ENCODE measurements around the gene ABR.
"Not testable (repeated sequence)": the region's sequence is repeated elsewhere in the genome, so short reads cannot be mapped to it uniquely, and the experiment has no call there.

Gene ABR

DNA sequence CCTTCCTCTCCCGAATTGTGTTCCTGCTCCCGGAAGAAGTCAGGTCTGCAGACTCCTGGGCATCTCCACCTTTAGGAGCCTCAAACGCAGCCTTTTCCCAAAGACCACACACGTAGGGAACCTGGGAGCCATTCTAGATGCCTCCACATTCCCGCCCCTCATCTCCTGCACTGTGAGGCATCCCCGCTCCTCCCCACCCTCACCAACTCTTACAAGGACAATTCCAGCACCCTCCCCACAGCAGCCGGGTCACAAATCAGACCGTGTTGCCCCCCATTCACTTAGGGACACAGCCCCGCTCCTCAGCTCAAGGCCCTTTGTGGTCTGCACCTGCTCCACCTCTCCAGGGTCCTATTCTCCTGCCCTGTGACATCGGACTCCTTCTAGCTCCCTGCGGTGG is 49.6 kb downstream of the ABR start:
- TF ChIP-seq, protein P1, sequence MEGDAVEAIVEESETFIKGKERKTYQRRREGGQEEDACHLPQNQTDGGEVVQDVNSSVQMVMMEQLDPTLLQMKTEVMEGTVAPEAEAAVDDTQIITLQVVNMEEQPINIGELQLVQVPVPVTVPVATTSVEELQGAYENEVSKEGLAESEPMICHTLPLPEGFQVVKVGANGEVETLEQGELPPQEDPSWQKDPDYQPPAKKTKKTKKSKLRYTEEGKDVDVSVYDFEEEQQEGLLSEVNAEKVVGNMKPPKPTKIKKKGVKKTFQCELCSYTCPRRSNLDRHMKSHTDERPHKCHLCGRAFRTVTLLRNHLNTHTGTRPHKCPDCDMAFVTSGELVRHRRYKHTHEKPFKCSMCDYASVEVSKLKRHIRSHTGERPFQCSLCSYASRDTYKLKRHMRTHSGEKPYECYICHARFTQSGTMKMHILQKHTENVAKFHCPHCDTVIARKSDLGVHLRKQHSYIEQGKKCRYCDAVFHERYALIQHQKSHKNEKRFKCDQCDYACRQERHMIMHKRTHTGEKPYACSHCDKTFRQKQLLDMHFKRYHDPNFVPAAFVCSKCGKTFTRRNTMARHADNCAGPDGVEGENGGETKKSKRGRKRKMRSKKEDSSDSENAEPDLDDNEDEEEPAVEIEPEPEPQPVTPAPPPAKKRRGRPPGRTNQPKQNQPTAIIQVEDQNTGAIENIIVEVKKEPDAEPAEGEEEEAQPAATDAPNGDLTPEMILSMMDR (conservative IDR thresholded peaks at IDR 0.05; ENCODE audit: low read length), result no peak
- DNase-seq (ENCODE audit: low read depth), result no peak
- H3K4me3 ChIP-seq (ENCODE audit: low read length), result no peak overlapping the region

DNA sequence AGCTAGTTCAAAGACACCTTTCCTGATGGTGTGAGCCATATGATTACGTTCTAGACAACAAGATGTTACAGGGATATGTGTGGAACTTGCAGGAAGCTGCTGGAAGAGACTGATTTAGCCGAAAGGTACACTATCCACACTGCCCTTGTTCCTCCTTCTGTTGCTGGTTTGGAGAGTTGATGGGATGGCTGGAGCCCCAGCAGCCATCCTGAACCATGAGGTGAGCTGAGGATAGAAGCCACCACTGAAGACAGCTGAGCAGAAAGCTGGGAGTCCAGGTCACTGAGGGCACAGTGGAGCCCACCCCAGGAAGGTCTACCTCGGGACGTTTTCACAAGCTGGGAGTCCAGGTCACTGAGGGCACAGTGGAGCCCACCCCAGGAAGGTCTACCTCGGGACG is 51.3 kb downstream of the ABR start:
- DNase-seq (ENCODE audit: low read depth); H3K4me3 ChIP-seq (ENCODE audit: low read length): not testable (repeated sequence)

DNA sequence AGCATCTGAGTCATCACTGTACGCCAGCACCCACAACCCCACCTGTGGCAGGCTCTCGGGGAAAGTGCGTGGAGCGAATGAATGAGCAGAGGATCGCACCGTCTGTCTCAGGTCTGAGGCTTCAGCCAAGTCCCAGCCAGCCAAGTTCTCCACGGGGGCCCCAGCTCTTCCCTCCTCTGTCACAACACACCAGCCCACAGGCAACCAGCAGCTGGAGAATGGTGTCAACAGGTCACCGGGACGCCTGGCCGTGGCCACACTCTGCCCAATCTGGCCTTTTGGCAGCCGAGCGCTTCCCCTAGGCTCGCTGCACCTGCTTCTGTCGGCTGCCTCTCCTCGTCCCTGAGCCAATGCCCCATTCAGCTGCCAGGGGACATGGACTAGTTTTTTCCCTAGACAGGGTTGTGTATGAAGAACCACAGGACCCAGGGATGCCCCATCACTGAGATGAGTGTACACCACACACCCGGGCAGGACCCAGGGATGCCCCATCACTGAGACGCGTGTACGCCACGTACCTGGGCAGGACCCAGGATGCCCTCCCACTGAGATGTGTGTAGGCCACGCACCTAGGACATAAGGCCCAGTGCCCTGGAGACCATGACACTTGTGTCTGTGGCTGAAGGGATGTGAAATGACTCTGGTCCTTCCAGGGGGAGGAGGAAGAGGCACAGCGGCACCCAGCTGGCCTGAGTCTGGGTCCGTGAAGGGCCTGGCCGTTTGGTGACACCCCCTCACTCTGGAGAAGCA is 52.8 kb downstream of the ABR start:
- no peak for DNase-seq (ENCODE audit: low read depth)
- TF ChIP-seq, protein P1 (conservative IDR thresholded peaks at IDR 0.05; ENCODE audit: low read length), result no peak
- no peak overlapping the region for H3K4me3 ChIP-seq (ENCODE audit: low read length)

DNA sequence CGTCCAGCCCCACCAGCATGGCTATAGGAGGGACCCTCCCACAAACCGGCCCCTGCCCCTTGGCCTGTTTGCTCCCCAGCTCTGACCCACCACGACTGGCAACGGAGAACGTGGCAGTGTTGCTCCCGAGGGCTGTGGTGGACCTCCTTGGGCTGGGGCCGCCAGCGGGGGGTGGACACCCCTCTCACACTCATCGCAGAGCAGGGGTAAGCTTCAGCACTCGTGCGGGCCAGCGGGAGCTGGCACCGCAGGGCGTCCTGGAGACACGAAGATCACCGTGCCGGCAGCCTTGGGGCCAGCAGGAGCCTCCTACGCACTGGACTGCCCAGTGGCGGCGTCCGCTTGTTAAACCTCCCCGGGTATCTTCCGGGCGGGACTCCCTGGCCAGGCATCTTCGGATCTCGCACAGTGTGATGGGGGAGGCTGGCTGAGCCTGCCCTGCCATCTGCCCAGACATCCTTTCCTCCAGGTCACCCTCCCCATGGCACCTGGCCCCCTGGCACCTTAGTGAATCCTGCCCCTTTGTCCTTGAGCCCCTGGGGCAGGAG is 53.5 kb downstream of the ABR start:
- TF ChIP-seq, protein P1 (conservative IDR thresholded peaks at IDR 0.05; ENCODE audit: low read length), result no peak
- DNase-seq (ENCODE audit: low read depth), result no peak

DNA sequence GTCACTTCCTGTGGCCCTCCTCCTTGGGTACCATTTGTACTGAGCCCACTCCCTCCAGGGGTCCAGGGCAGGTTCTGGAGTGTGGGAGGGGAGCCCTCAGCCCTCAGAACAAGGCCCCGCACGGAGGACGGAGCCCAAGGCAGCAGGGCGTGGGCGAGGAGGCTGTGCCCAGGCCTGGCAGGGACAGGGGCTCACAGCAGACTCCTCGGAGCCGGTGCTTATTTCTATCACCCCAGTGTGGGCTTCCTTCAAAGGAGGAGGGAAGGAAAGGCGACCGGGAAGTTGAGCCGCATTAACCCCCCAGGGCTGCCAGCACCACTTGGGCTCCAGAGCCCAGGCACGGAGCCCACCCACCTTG is 54.0 kb downstream of the ABR start:
- H3K4me3 ChIP-seq (ENCODE audit: low read length), result no peak overlapping the region; the same call in 1 of the 2 replicates
- TF ChIP-seq, protein P1 (conservative IDR thresholded peaks at IDR 0.05; ENCODE audit: low read length), result no peak
- no peak for DNase-seq (ENCODE audit: low read depth)

More for the DNA sequence above, 53.5 kb downstream of the ABR start:
- no peak overlapping the region for H3K4me3 ChIP-seq (ENCODE audit: low read length)

DNA sequence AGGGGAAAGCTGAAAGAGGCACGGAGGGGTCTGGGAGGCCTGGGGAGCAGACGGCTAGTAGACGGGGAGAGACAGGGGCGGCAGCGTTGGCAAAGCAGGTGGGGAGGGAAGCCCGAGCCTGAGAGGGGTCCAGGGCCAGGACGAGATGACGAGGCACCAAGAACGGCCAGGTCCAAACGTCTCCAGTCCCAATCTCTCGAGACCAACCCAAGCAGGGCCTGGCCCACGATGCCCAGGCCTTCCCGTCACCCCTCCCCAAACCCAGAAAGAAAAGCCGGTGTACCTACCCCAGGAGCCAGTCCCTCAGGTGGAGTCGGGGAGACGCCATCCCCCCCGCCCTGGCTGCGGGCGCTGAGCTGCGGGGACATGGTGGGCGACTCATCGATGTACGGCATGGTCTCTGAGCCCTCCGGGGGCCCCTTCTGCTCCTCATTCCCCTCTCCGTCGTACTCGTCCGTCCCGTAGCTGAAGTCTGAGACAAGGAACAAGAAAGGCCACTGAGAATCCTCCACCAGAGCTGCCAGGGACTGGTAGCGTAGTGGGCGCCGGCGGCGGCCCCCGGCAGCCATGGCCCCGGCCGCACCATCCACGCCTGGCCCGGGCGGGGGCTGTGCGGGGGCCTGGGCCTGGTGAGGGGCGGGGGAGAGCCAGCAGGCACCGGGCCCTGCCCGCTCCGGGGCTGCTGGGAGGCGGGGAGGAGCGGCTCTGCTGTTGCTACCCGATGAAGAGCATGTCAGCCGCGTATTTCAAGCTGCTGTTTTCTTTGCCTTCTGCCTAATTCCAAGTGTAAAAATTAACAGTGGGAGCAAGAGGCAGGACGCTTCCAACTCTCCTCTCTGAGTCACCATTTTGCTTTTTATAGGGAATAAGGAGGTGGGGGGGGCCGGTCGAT is 54.6 kb downstream of the ABR start:
- H3K4me3 ChIP-seq (ENCODE audit: low read length), result no peak overlapping the region; the same call in 1 of the 2 replicates
- no peak for DNase-seq (ENCODE audit: low read depth)
- TF ChIP-seq, protein P1 (conservative IDR thresholded peaks at IDR 0.05; ENCODE audit: low read length), result no peak

DNA sequence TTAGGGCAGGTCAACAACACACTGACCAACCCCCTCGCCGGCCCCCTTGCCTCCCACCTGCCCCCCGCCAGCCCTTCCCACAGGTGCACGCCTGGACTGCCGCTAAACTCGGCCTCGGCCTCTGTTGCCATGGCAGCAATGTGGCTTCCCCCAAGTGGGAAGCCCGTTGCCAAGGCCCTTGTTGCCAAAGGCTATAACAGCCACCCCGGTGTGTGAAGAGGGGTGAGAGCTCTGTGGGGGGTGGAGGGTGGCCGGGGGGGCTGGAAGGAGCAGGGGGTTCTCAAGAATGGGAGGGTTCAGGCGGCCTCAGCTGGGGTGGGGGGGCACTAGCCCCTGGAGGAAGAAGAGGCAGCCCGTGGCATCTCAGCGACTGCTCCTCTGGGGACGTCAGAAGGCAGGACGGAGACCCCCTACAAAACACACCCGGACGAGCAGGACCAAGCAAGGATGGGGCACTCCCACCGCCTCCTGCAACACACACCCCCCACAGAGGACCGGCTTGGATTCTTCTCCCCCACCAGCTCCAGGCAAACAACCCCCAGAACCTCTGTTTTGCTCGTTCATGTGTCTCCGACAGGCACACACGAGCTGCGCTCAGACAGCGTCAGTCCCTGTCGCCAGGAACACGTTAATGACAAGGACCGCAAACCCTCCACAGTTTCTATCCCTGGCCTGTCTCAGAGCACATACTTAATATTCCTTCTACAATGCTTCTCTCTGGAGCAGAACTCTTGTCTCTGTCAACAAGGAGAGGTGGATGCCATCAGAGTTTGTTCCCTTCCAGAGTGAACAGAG is 55.7 kb downstream of the ABR start:
- no peak for DNase-seq (ENCODE audit: low read depth)
- H3K4me3 ChIP-seq (ENCODE audit: low read length), result no peak overlapping the region
- TF ChIP-seq, protein P1 (conservative IDR thresholded peaks at IDR 0.05; ENCODE audit: low read length), result no peak

Data from AG10803 (cell line).